Lower leg skin (tissue), 3 donors: ENCODE data around the gene CEP170.

Experiments
- CTCF ChIP-seq, 3 donors: fragments of 450-650 bp; IDR thresholded peaks; one replicate each; pipeline ENCODE4 v1.5.1; 2016; ENCODE audit warnings: antibody characterized with exemption in 3 of 3, mild to moderate bottlenecking in 3 of 3, moderate library complexity in 2 of 3
- POLR2A ChIP-seq, 2 donors: fragments of 450-650 bp; IDR thresholded peaks; one replicate each; pipeline ENCODE4 v1.6.1; 2016 to 2017; ENCODE audit warnings: antibody characterized with exemption in 2 of 2, mild to moderate bottlenecking in 1 of 2, moderate library complexity in 1 of 2

GRCh38 chr1:243250102-243250501 is 5.0 kb downstream of the CEP170 start:
- TF ChIP-seq CTCF (IDR thresholded peaks at IDR 0.05) (no peak), POLR2A (IDR thresholded peaks at IDR 0.05) (no peak)
